IPS-18a (cell line): Measurements from ENCODE around the gene SIGMAR1.
A peak's percentile ranks its signal among the peaks of the same experiment; 100 is the strongest.

ENCODE experiments used
- H3K27ac ChIP-seq: one replicate; pipeline ENCODE4 v1.5.1; 2013; ENCODE audit warnings: low read length
- H3K27me3 ChIP-seq: one replicate; pipeline ENCODE4 v1.6.1; 2013; ENCODE audit warnings: mild to moderate bottlenecking, low read length; ENCODE audit not compliant: control insufficient read depth, insufficient read depth
- H3K36me3 ChIP-seq: one replicate; pipeline ENCODE4 v1.6.1; 2013; ENCODE audit warnings: low read depth, low read length; ENCODE audit not compliant: control insufficient read depth
- H3K4me1 ChIP-seq: one replicate; pipeline ENCODE4 v1.6.1; 2013; ENCODE audit warnings: low read depth, low read length; ENCODE audit not compliant: control insufficient read depth
- H3K4me3 ChIP-seq: one replicate; pipeline ENCODE4 v1.5.1; 2013; ENCODE audit warnings: low read length
- H3K9ac ChIP-seq: one replicate; pipeline ENCODE4 v1.6.1; 2013; ENCODE audit warnings: mild to moderate bottlenecking, low read length, moderate library complexity
- H3K9me3 ChIP-seq: one replicate; pipeline ENCODE4 v1.6.1; 2013; ENCODE audit warnings: low read depth, low read length; ENCODE audit not compliant: control insufficient read depth

Gene SIGMAR1

GRCh38 chr9:34591917-34592866, 45.4 kb downstream of the SIGMAR1 start:
- peaks cover 15% of the 10 kb centered on the region for H3K4me1 ChIP-seq
- no peak overlapping the region for H3K9ac ChIP-seq
- no peak overlapping the region for H3K27ac ChIP-seq
- H3K4me3 ChIP-seq: no peak overlapping the region
- no peaks in the 10 kb centered on the region for H3K9me3 ChIP-seq
- H3K27me3 ChIP-seq: peaks cover 75% of the 10 kb centered on the region
- H3K36me3 ChIP-seq: no peaks in the 10 kb centered on the region

- Histone ChIP-seq H3K27me3 (peaks cover 83% of the 10 kb centered on the region), H3K36me3 (no peaks in the 10 kb centered on the region), H3K9ac (no peak overlapping the region), H3K9me3 (no peaks in the 10 kb centered on the region), H3K4me1 (peaks cover 18% of the 10 kb centered on the region), H3K27ac (no peak overlapping the region), H3K4me3 (peak overlapping the region; percentile 65)
These were observed 46.2 kb downstream of the SIGMAR1 start for GRCh38 chr9:34591248-34591916.

DNA sequence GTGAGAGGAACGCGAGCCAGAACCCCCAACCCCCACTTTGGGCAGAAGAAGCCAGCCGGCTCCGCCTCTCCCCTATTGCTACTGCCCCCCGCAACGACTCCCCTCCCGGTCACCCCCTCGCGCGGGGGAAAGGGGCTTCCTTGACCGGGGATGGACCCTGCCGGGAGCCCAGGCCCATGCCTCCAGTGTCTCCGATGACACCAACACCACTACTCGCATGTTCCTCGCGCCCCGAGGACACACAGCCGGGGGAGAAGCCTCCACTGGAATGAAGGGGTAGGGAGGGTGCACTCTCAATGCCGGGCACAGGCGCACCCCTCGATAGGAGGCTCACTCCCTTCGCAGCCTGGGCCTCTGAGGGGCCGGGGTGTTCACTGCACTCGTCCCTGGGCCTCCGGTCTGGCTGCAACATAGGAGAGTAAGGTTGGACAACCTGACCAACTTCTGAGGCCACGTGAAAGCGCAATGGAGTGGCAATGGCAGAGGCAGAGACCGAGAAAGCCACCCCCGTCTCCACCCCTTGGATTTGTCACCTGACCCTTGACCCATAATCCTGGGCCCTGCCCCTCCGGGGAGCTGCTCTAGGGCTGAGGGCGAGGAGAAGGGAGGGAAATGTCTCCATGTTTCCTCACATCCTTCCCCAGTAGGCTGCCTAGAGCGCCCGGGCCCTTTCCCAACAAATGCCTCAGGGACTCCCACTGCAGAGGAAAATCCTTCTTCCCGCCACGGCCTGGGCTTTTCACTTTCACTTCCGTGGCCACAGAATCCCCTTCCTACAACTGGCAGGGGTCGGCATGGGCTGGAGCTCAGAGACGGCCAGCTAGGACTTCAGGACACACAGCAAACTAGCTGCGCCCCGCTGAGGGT, 47.0 kb downstream of the SIGMAR1 start:
- peaks cover 91% of the 10 kb centered on the region for H3K27me3 ChIP-seq
- no peaks in the 10 kb centered on the region for H3K9me3 ChIP-seq
- peaks cover 25% of the 10 kb centered on the region for H3K4me1 ChIP-seq
- H3K9ac ChIP-seq: no peak overlapping the region
- H3K36me3 ChIP-seq: no peaks in the 10 kb centered on the region
- peak overlapping the region; percentile 65 for H3K4me3 ChIP-seq
- H3K27ac ChIP-seq: no peak overlapping the region

DNA sequence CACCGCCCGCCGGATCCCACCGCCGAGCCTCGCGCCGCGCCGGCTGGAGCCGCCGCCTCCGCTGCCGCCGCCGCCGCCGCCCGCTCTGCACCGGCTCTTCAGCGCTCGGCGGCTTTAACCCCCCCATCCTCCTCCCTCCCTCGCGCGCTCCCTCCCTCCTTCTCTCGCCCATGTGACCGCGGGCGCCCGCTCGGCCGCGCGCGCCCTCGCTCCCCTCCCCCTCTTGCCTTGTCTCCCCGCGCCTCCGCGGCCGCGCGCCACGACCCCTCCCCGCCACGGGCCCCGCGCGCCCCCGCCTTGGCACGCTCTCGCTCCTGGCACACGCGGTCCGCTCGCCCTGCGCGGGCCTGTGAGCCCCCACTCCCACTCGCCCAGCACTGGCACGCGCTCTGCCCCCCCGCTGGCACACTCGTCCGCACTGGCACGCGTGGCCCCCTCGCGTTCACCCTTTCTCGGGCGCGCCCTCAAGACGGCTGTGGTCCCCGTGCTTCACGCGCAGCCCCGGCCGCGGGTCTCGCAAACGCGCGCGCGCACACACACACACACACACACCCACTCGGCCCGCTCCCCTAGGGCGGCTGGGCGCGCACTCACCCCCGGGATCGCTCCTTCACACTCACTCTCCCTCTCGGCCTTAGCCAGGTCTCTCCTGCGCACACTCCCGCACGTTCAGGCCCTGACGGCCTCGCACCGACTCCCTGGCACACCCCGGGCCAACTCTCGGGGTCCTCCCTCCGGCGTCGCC, 47.8 kb downstream of the SIGMAR1 start, which contains the start of gene CNTFR:
Gene CNTFR, minus strand, starts transcription at position 89 of the 745 bp plus-strand sequence. CDS start 20,743 bp downstream, outside the sequence.
- H3K9ac ChIP-seq: no peak within 1 kb of the TSS
- peaks cover 31% of the 10 kb centered on the region for H3K4me1 ChIP-seq
- H3K27me3 ChIP-seq: peaks cover 98% of the 10 kb centered on the region
- H3K36me3 ChIP-seq: no peaks in the 10 kb centered on the region
- no peaks in the 10 kb centered on the region for H3K9me3 ChIP-seq
- H3K27ac ChIP-seq: no peak within 1 kb of the TSS
- H3K4me3 ChIP-seq: peak within 1 kb of the TSS; percentile 65

DNA sequence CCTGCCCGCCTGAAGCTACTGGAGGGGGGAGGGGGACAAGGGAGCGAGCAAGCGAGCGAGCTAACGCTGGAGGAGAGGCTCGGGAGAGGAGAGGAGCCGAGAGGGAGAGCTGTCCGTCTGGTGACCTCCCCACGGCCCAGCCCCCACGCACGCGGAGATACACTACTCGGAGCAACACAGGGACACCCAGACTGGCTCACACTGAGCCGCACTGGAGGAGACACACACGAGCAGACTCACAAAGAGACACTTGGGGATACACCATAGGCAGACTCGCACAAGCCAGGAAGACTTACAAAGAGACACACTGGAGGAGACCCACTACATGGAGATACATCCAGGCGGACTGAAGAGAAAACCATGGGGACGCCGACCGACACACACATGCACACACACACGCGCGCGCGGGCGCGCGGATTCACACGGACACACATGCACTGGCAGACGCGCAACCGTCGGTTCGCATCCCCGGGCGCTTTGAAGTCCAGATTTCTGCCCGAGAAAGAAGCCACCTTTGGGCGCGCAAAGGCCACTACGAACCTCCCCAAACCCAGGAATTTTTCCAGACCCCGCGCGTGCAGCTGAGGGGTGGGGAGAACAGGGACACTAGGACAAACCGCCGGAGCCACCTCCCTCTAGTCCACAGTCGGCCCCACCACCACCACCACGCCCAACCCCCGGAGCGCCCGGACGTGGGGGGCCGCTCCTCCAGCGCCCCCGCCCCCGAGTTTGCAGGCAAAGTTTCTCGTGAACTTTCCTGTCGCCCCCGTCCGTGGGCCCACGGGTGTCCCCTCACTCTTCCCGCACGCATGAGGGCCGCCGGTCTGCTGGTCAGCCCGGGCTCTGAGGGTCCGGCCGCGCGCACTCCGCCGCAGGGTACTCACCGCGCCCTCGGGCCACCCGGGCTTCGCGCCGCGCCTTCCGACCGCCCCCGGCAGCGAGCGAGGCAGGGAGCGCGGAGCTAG, 48.6 kb downstream of the SIGMAR1 start:
- Histone ChIP-seq H3K4me1 (peaks cover 31% of the 10 kb centered on the region), H3K4me3 (peak overlapping the region; percentile 56), H3K9ac (no peak overlapping the region), H3K9me3 (no peaks in the 10 kb centered on the region), H3K36me3 (no peaks in the 10 kb centered on the region), H3K27me3 (peaks cover 98% of the 10 kb centered on the region), H3K27ac (no peak overlapping the region)

- no peak overlapping the region for H3K4me3 ChIP-seq
- H3K36me3 ChIP-seq: no peaks in the 10 kb centered on the region
- no peak overlapping the region for H3K27ac ChIP-seq
- no peaks in the 10 kb centered on the region for H3K9me3 ChIP-seq
- H3K9ac ChIP-seq: no peak overlapping the region
- H3K27me3 ChIP-seq: peaks cover 98% of the 10 kb centered on the region
- peaks cover 28% of the 10 kb centered on the region for H3K4me1 ChIP-seq
These were observed 50.3 kb downstream of the SIGMAR1 start for GRCh38 chr9:34587271-34587670.

DNA sequence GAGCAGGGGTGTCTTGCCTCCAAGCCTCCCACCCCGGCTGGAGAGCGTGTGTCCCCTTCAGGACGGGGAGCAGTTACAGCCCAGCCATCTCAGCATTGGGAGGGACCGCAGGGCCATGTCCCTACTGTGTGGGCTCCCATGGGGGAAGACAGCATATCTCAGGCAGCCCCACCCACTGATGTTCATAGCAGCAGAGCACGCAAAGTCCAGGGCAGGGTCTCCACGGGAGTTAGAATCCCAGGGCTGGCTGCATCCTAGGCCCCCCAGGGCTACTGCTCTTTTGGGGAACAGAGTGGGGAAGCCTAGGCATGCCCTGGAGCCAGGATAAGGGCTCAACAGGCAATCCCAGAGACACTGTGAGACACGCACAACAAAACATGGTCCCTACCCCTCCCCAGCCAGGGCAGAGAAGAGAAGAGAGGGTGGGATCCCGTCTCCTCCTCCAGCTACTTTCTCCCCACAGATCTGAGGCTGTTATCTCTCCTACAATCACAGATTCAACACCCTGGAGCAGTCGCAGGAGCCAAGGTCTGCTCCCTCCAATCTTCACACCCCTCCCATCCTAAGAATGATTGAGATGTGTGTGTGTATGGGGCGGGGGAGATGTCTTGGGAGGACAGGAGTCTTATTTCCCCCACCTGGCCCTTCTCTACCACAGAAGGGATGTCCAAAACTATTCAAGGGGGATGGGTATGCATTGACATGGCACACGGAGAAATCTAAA, 51.5 kb downstream of the SIGMAR1 start:
- Histone ChIP-seq H3K4me3 (no peak overlapping the region), H3K9me3 (no peaks in the 10 kb centered on the region), H3K27ac (no peak overlapping the region), H3K27me3 (peaks cover 96% of the 10 kb centered on the region), H3K9ac (no peak overlapping the region), H3K36me3 (no peaks in the 10 kb centered on the region), H3K4me1 (peaks cover 28% of the 10 kb centered on the region)

GRCh38 chr9:34584970-34585369, 52.6 kb downstream of the SIGMAR1 start:
- H3K27me3 ChIP-seq: peaks cover 96% of the 10 kb centered on the region
- no peak overlapping the region for H3K9ac ChIP-seq
- H3K36me3 ChIP-seq: no peaks in the 10 kb centered on the region
- no peak overlapping the region for H3K4me3 ChIP-seq
- peaks cover 32% of the 10 kb centered on the region for H3K4me1 ChIP-seq
- no peak overlapping the region for H3K27ac ChIP-seq
- H3K9me3 ChIP-seq: no peaks in the 10 kb centered on the region
